ENCODE results near the gene ADGRV1.
A peak's percentile ranks its signal among the peaks of the same experiment; 100 is the strongest.

The ADGRV1 gene

GRCh38 chr5:90529194-90529938 is 29.2 kb upstream of the ADGRV1 start, which contains the start of gene LYSMD3:
Gene LYSMD3 (minus strand): TSS chr5:90529584. CDS start chr5:90525289, 4,295 bp downstream.
- TF ChIP-seq CTCF (conservative IDR thresholded peaks at IDR 0.05; ENCODE audit: low read depth, low read length) = no peak
- H3K4me3 ChIP-seq (ENCODE audit: low read length) = peak within 1 kb of the TSS; percentile 96
- peak; percentile 87 for DNase-seq (ENCODE audit: low read depth)

- peak; percentile 82 for TF ChIP-seq CTCF (conservative IDR thresholded peaks at IDR 0.05; ENCODE audit: low read depth, low read length)
- H3K4me3 ChIP-seq (ENCODE audit: low read length) = peak overlapping the region; percentile 96
- DNase-seq (ENCODE audit: low read depth) = peak; percentile 48
Observed at GRCh38 chr5:90529939-90530677, 28.5 kb upstream of the ADGRV1 start.

GRCh38 chr5:90530736-90531487 is 27.7 kb upstream of the ADGRV1 start:
- no peak for TF ChIP-seq CTCF (conservative IDR thresholded peaks at IDR 0.05; ENCODE audit: low read depth, low read length)
- no peak overlapping the region for H3K4me3 ChIP-seq (ENCODE audit: low read length)
- no peak for DNase-seq (ENCODE audit: low read depth)

- no peak overlapping the region for H3K4me3 ChIP-seq (ENCODE audit: low read length)
- no peak for DNase-seq (ENCODE audit: low read depth)
- TF ChIP-seq CTCF (conservative IDR thresholded peaks at IDR 0.05; ENCODE audit: low read depth, low read length) = no peak
Observed at GRCh38 chr5:90533794-90534193, 24.8 kb upstream of the ADGRV1 start.

- no peak for DNase-seq (ENCODE audit: low read depth)
- no peak for TF ChIP-seq CTCF (conservative IDR thresholded peaks at IDR 0.05; ENCODE audit: low read depth, low read length)
Observed at GRCh38 chr5:90534922-90535321, 23.7 kb upstream of the ADGRV1 start.

GRCh38 chr5:90542827-90543519 is 15.6 kb upstream of the ADGRV1 start:
- TF ChIP-seq CTCF (conservative IDR thresholded peaks at IDR 0.05; ENCODE audit: low read depth, low read length) = no peak
- H3K4me3 ChIP-seq (ENCODE audit: low read length) = no peak overlapping the region
- no peak for DNase-seq (ENCODE audit: low read depth)

More at GRCh38 chr5:90534922-90535321, 23.7 kb upstream of the ADGRV1 start:
- H3K4me3 ChIP-seq (ENCODE audit: low read length) = no peak overlapping the region

Measured in retinal pigment epithelial cell (primary cell).